NCI-H226 (cell line): Measurements from ENCODE around the gene PCDHGA12.

Experiments used
- DNase-seq: peaks from one replicate; pipeline ENCODE4 v3.0.0-alpha.2; 2015

Gene PCDHGA12

DNA sequence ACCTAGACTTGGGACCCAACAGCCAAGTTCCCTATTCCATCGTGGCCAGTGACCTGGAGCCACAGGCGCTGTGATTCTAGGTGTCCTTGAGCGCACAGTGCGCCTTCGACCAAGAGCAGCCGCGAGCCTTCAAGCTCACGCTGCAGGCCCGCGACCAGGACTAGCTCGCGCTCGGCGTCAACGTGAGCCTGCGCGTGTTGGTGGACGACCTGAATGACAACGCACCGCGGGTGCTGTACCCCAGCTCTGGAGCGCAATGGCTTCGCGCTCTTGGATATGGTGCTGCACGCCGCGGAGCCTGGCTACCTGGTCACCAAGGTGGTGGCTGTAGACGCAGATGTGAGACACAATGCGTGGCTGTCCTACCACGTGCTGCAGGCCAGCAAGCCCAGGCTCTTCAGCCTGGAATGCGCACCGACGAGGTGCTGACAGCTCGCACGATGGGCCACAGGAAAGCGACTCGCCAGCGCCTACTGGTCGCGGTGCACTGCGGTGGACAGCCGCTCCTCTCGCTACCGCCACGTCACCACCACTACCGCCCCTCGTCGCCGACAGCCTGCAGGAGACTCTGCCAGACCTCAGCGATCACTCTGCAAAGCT is 11.4 kb downstream of the PCDHGA12 start:
- DNase-seq, result no peak

DNA sequence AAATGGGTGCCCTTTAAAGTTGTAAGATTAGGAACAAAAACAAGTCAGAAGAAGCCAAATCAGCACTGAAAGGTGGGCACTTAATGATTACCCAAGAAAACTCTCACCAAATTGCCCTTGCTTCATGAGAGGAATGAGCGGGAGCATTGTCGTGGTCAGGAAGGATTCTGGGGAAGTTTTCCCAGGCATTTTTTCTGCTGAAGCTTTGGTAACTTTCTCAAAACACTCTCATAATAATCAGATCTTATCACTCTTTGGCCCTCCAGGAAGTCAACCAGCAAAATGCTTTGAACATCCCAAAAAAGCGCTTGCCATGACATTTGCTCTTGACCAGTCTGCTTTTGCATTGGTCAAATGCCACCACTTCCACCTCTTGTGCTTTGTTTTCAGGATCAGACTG is 35.0 kb downstream of the PCDHGA12 start:
- DNase-seq, result peak; percentile 30

DNA sequence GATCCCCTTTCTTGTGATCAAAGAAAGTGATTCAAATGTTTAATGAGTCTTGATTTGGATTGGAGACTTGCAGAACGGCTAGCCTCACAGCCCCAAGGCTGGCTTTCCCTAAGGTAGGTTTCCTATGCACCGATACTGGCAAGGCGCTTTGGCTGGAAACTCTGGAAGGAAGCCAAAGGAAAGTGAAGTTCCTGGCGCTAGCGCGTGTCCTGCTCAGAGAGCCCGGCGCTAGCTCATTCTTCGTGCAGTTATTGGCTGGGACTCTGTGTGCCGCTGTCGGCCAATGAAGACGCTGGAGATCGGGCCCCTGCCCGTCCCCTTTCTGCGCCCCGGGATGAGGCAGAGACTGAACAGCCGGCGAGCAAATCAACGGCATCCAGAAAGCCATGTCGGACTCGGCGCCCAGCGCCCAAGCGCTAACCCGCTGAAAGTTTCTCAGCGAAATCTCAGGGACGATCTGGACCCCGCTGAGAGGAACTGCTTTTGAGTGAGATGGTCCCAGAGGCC is 45.4 kb downstream of the PCDHGA12 start, which contains the start of gene PCDHGC3:
Gene PCDHGC3, plus strand, starts transcription at position 342 of the 507 bp plus-strand sequence. Its CDS starts 151 bp downstream, at position 493.
- DNase-seq, result peak; percentile 95

DNA sequence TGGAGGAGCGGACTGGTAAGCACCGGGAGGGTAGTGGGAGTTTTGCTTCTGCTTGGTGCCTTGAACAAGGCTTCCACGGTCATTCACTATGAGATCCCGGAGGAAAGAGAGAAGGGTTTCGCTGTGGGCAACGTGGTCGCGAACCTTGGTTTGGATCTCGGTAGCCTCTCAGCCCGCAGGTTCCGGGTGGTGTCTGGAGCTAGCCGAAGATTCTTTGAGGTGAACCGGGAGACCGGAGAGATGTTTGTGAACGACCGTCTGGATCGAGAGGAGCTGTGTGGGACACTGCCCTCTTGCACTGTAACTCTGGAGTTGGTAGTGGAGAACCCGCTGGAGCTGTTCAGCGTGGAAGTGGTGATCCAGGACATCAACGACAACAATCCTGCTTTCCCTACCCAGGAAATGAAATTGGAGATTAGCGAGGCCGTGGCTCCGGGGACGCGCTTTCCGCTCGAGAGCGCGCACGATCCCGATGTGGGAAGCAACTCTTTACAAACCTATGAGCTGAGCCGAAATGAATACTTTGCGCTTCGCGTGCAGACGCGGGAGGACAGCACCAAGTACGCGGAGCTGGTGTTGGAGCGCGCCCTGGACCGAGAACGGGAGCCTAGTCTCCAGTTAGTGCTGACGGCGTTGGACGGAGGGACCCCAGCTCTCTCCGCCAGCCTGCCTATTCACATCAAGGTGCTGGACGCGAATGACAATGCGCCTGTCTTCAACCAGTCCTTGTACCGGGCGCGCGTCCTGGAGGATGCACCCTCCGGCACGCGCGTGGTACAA is 46.0 kb downstream of the PCDHGA12 start:
- DNase-seq, result peak; percentile 22

DNA sequence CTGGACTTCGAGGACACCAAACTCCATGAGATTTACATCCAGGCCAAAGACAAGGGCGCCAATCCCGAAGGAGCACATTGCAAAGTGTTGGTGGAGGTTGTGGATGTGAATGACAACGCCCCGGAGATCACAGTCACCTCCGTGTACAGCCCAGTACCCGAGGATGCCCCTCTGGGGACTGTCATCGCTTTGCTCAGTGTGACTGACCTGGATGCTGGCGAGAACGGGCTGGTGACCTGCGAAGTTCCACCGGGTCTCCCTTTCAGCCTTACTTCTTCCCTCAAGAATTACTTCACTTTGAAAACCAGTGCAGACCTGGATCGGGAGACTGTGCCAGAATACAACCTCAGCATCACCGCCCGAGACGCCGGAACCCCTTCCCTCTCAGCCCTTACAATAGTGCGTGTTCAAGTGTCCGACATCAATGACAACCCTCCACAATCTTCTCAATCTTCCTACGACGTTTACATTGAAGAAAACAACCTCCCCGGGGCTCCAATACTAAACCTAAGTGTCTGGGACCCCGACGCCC is 46.8 kb downstream of the PCDHGA12 start:
- no peak for DNase-seq

DNA sequence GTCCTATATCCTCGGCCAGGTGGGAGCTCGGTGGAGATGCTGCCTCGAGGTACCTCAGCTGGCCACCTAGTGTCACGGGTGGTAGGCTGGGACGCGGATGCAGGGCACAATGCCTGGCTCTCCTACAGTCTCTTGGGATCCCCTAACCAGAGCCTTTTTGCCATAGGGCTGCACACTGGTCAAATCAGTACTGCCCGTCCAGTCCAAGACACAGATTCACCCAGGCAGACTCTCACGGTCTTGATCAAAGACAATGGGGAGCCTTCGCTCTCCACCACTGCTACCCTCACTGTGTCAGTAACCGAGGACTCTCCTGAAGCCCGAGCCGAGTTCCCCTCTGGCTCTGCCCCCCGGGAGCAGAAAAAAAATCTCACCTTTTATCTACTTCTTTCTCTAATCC is 47.5 kb downstream of the PCDHGA12 start:
- no peak for DNase-seq

DNA sequence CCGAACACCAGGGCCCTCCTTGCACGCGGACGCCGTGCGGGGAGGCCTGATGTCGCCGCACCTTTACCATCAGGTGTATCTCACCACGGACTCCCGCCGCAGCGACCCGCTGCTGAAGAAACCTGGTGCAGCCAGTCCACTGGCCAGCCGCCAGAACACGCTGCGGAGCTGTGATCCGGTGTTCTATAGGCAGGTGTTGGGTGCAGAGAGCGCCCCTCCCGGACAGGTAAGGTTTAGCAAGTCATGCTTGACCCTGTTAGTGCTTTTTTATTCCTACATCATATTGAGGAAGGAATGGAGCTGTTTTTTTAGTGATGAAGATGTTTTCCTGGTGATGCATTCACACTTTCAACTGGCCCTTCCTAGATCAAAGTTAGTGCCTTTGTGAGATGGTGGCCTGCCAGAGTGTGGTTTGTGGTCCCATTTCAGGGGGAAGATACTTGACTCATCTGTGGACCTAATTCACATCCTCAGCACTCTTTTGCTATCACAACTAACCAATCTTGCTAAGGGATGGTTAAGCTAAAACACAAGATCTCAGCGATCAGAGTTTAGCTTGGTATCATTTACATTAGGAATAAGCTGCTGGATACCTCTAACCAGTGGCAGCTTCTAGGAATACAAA is 48.1 kb downstream of the PCDHGA12 start:
- no peak for DNase-seq

DNA sequence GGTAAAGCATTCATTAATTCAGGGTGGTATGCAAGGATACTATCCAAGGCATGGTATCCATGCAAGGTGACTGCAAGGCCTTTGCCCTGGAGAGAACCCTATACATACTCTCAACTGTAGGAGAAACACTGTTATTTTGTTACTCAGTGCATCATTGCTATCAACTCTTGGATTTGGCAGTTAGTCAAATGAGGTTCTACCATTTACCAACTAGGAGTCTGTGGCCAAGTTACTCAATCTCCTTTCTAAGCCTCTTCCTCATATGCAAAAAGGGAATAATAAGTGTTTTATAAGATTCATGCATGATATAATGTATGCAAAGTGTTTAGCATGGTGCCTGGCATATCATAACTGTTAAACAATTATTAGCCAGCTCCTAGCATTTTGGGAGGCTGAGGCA is 49.5 kb downstream of the PCDHGA12 start:
- DNase-seq, result no peak
